GM12878 (cell line): ENCODE results near the gene DNAJA1. TPM values are rescaled to one million over a fixed set of nuclear protein-coding genes. Genes with fewer than 3 reads are reported as not detected.

Experiments used
- CEBPZ ChIP-seq: fragments of 150-350 bp; IDR thresholded peaks from 2 replicates; pipeline ENCODE4 v1.6.1; 2016; ENCODE audit warnings: low read depth, low read length
- E4F1 ChIP-seq: fragments of 450-650 bp; IDR thresholded peaks from 2 replicates; pipeline ENCODE4 v1.6.1; 2018; ENCODE audit warnings: borderline replicate concordance, mild to moderate bottlenecking; ENCODE audit not compliant: partially characterized antibody
- IKZF2 ChIP-seq, 2 experiments: fragments of 450-650 bp; IDR thresholded peaks; 2 replicates each; pipeline ENCODE4 v1.6.1; 2017; ENCODE audit warnings: mild to moderate bottlenecking in 2 of 2, moderate library complexity in 2 of 2
- KAT2A ChIP-seq: conservative IDR thresholded peaks from 2 replicates; pipeline ENCODE4 v1.6.1; 2011; ENCODE audit warnings: low read depth, low read length; ENCODE audit not compliant: control insufficient read depth
- RAD21 ChIP-seq: IDR thresholded peaks from 2 replicates; pipeline ENCODE4 v1.6.1; 2011; ENCODE audit warnings: mild to moderate bottlenecking, low read depth, low read length, moderate library complexity; ENCODE audit not compliant: insufficient read depth
- RBBP5 ChIP-seq: fragments of 200-600 bp; sonication (generic); conservative IDR thresholded peaks from 2 replicates; pipeline ENCODE4 v1.6.1; 2016
- RELA ChIP-seq: fragments of 450-650 bp; IDR thresholded peaks from 2 replicates; pipeline ENCODE4 v1.8.0; 2014; ENCODE audit warnings: borderline replicate concordance; ENCODE audit not compliant: partially characterized antibody
- SMAD1 ChIP-seq: fragments of 450-650 bp; IDR thresholded peaks from 2 replicates; pipeline ENCODE4 v1.6.1; 2018; ENCODE audit warnings: mild to moderate bottlenecking, low read depth; ENCODE audit not compliant: partially characterized antibody
- TAF1 ChIP-seq: IDR thresholded peaks from 2 replicates; pipeline ENCODE4 v1.6.1; 2011; ENCODE audit warnings: mild to moderate bottlenecking, low read depth, low read length, borderline replicate concordance
- YY1 ChIP-seq: IDR thresholded peaks from 2 replicates; pipeline ENCODE4 v1.6.1; 2011; ENCODE audit warnings: low read depth, mild to moderate bottlenecking, low read length
- ZBTB4 ChIP-seq: fragments of 450-650 bp; formaldehyde crosslinking; IDR thresholded peaks from 2 replicates; pipeline ENCODE4 v1.4.0; 2022; ENCODE audit warnings: mild to moderate bottlenecking, moderate library complexity
- polyA plus RNA-seq, 11 experiments: library from polyadenylated mRNA; depleted of rRNA in 4 of 11; unstranded in 6 of 11; stranded (reverse) in 5 of 11; fragments of >200 nt; fragmentation: Nextera tagmentation in 4 of 11; fragmentation: Illumina TruSeq in 1 of 11; extraction: Ambion mirVana in 4 of 11; extraction: Trizol in 1 of 11; gene quantifications; 1 replicate in 1 of 11; 2 replicates in 10 of 11; pipeline versions ENCODE4 v1.2.1 to v1.2.3, GENCODE V29; 2011 to 2016; ENCODE audit warnings: inconsistent platforms in 2 of 11, missing spikeins in 2 of 11, low read depth in 1 of 11
- total RNA-seq, 4 experiments: library from RNA; depleted of rRNA in 3 of 4; stranded (reverse); fragments of >200 nt in 3 of 4; fragmentation: Illumina TruSeq in 1 of 4; extraction: Trizol in 1 of 4; gene quantifications; 2 replicates each; pipeline versions ENCODE4 v1.2.1 to v1.2.3, GENCODE V29; 2013 to 2021
- TF ChIP-seq, protein P1 (sequence below): IDR thresholded peaks from 2 replicates; pipeline ENCODE4 v1.6.1; 2012; ENCODE audit warnings: improper control_type of control experiment, low read depth, low read length; ENCODE audit not compliant: insufficient replicate concordance

Gene DNAJA1
- total and polyA plus RNA-seq, 10 of the 15 experiments (the other 5 are each of a cell fraction or from before 2014, with no cell fraction given) = 69.7 to 206 (median 146) TPM

DNA sequence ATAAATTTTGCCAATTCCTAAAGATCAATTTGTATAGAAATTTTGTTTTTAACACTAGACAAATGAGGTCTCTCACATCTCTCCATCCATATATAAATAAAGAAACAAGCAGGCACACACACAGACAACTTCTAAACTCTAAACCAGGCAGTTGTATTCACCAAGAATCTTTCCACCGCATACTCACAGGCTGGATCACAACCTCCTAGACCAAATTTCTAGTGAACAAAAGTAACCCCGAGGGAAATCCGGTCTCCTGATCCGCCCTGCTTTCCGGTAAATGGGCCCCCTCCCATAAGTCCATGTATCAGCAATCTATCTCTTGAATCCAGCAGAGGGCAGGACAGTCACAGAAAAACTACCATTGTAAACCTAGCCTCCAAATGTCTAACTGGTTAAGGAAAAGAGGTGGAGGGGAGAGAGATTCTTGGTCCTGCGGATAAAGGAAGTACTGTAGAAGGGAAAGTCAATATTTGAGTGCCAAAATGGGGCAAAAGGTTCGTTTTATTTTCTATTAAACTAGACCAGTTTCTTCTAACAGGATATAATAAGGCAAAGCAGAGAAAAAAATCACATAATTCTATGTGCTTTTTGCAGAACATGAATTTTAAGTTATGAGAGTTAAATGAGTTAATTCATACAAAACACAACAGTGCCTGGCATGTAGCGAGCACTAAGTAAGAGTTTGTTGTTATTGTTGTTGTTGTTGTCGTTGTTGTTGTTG is 56.2 kb downstream of the DNAJA1 start (continued):
- TF ChIP-seq, protein P1, sequence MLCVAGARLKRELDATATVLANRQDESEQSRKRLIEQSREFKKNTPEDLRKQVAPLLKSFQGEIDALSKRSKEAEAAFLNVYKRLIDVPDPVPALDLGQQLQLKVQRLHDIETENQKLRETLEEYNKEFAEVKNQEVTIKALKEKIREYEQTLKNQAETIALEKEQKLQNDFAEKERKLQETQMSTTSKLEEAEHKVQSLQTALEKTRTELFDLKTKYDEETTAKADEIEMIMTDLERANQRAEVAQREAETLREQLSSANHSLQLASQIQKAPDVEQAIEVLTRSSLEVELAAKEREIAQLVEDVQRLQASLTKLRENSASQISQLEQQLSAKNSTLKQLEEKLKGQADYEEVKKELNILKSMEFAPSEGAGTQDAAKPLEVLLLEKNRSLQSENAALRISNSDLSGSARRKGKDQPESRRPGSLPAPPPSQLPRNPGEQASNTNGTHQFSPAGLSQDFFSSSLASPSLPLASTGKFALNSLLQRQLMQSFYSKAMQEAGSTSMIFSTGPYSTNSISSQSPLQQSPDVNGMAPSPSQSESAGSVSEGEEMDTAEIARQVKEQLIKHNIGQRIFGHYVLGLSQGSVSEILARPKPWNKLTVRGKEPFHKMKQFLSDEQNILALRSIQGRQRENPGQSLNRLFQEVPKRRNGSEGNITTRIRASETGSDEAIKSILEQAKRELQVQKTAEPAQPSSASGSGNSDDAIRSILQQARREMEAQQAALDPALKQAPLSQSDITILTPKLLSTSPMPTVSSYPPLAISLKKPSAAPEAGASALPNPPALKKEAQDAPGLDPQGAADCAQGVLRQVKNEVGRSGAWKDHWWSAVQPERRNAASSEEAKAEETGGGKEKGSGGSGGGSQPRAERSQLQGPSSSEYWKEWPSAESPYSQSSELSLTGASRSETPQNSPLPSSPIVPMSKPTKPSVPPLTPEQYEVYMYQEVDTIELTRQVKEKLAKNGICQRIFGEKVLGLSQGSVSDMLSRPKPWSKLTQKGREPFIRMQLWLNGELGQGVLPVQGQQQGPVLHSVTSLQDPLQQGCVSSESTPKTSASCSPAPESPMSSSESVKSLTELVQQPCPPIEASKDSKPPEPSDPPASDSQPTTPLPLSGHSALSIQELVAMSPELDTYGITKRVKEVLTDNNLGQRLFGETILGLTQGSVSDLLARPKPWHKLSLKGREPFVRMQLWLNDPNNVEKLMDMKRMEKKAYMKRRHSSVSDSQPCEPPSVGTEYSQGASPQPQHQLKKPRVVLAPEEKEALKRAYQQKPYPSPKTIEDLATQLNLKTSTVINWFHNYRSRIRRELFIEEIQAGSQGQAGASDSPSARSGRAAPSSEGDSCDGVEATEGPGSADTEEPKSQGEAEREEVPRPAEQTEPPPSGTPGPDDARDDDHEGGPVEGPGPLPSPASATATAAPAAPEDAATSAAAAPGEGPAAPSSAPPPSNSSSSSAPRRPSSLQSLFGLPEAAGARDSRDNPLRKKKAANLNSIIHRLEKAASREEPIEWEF = no peak
- peak; percentile 98 for TF ChIP-seq RAD21
- peak in 1 of 2 experiments; percentile 58; a peak in 2 of 4 replicates for TF ChIP-seq IKZF2 (IDR thresholded peaks at IDR 0.05)
- no peak for TF ChIP-seq RBBP5
- no peak for TF ChIP-seq SMAD1
- 0 out of 2 replicates have a peak, but pooled peaks have one; percentile 19 for TF ChIP-seq YY1
- no peak for TF ChIP-seq E4F1
- TF ChIP-seq ZBTB4 (CRISPR knock-in tag) = no peak
- TF ChIP-seq CEBPZ = no peak
- no peak for TF ChIP-seq RELA
- no peak for TF ChIP-seq TAF1
- no peak for TF ChIP-seq KAT2A
